GM19438 (cell line): Measurements from ENCODE around the gene FBXO39.
"Not testable (repeated sequence)": the region's sequence is repeated elsewhere in the genome, so short reads cannot be mapped to it uniquely, and the experiment has no call there.

Experiments used
- ATAC-seq: cut with Tn5 transposase; IDR thresholded peaks from one replicate; pipeline ENCODE4 v1.9.1; 2021; ENCODE audit warnings: low read depth; ENCODE audit not compliant: unreplicated experiment

FBXO39 gene

DNA sequence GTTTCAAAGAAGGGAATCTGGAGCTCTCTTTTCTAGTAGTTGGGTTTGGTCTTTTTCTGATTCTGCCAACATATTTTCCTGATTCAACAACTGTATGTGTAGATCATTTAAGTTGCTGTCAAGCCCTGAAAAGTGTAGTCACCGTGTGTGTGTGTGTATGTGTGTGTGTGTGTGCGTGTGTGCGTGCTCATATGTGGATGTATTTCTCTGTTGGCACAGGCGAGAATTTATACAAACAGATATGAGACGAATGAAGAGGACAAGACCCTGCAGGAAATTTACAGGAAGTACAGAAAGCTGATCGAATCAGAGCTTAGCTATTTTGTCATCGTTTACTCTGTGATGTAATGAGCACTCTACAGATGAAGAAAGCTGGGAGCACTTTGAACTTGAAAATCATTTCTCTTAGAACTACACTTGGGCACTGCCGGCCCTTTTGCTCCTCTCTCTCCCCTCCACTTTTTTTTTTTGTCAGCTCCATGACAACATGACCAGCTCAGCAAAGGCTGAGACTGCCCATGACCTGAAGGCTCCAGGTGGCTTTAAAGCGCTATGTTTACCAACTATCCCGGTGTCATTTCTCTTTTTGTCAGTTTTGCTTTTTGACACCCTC is 11.2 kb downstream of the FBXO39 start:
- ATAC-seq, result no peak

DNA sequence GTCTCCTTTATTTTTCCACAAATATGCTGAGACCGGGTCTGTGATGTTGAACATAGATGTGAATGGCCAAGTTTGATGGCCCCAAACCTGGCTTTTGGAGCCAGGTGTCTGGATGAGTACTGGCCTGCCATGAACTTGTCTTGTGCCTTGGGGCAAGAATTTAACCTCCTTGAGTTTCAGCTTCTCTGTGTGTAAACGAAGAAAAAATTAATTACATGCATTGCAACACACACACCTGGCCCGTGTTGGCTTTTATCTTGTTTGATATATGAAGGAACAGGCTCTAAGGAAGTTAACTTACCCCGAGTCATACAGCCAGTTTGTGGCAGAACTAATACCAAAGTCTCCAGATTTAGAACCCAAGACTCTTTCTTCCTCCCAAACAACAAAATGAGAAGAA is 13.1 kb downstream of the FBXO39 start:
- no peak for ATAC-seq

DNA sequence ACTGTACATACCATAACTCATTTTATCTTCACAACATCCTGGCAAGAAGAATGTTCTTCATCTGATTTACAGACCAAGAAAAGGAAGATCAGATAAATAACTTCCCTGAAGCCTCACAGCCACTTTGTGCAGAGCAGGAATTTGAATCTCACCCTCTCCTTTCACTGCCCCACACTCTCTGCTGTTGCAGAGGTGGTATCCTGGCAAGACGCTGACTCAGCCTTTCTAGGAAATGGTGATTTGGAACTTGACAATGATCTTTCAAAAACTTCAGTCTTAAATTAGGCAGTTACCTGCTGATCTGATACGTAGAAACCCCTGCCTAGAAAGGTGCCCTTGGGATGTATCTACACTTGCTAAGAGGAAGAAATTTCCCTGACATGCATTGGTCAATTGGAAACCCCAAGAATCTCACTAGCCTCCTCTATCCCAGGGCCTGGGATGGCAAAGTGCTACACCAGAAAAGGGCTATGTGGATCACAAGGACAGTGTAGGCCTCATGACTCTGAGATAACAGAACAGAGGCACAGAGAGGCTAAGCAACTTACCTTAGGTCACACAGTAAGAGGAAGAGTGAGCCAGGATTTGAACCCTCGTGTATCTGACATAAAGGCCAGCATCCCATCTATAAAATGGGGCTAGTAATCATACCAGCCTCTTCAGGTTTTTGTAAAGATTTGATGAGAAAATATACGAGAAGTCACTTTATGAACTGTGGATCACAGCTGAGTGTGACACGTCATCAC is 17.9 kb downstream of the FBXO39 start:
- no peak for ATAC-seq

DNA sequence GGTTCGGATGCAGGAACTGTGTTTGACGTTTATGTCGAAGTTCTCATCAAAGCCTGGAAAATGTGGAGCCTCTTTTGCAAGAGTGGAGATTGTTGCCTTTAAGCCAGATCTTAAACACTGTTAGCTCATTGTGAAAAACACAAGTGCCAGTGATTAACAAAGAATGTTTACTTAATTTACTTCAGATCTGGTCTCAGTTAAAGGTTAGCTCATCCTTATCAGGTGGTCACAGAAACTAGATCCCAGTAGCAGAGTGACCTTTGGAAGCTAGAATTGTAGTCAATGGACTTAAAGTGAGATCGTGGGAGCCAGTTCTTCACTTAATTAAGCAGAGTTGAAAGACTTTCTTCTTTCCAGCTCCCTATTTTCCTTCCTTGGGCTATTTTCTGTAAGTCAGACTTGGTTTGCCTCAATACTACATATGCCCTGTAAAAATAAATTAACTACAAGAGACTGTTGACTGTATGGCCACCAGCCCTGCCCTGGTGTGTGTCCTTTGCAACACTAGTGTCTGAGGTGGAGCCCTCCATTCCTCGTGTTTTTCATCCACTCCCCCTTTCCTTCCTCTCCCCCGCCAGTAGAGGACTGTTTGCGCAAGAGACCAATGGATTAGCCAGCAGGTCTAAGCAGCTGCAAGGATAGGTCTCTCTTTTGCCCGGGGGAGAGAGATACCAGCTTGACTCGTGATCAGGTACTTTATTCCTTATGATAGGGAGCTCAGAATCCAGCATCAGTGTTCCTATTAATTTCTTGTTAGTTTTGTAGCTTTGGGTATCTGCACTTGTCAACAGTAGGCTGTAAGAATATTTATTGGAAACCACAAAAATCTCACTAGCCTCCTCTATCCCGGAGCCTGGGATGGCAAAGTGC is 20.2 kb downstream of the FBXO39 start:
- ATAC-seq, result no peak

DNA sequence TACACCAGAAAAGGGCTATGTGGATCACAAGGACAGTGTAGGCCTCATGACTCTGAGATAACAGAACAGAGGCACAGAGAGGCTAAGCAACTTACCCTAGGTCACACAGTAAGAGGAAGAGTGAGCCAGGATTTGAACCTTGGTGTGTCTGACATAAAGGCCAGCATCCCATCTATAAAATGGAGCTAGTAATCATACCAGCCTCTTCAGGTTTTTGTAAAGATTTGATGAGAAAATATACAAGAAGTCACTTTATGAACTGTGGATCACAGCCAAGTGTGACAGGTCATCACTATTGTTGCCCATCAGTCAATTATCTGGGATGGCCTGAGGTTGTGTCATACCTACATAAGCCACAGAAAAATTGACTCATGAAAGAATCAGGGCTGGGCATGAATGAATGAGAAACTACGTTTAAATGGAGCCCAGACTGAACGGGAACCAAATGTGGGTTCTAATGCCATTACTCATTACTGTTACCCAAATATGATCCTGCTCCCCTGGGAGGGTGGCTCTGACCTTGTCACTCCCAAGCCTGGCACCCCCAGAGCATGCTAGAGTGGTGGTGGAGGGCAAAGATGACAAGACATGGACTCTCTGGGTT is 21.0 kb downstream of the FBXO39 start:
- ATAC-seq, result no peak

DNA sequence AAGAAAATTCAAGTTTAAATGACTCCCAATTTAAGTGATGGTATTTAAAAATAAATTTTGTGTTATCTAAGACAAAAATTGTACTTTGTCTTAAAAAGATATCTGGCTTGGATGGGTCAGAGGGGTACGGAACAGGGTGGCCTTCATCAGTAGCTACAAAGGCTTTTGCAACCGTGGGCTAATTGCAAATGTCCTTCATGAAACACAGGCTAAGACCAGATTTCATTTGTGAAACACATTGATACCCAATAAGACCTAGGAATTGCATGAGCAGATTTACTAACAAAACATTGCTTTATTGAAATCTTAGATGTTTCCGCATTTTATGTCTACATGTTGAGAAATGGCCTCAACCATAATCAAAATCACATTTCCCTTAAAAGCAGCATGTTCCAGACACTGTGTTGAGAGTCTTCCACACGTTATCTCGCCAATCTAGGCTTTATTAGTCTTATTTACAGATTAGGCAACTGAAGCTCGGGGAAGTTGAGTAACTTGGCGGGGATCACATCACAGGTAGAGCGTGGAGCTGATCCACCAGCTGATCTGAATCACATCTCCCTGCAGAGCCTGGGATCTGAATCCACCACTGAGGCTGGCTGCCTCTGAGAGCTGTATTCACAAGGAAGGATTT is 21.8 kb downstream of the FBXO39 start:
- no peak for ATAC-seq

DNA sequence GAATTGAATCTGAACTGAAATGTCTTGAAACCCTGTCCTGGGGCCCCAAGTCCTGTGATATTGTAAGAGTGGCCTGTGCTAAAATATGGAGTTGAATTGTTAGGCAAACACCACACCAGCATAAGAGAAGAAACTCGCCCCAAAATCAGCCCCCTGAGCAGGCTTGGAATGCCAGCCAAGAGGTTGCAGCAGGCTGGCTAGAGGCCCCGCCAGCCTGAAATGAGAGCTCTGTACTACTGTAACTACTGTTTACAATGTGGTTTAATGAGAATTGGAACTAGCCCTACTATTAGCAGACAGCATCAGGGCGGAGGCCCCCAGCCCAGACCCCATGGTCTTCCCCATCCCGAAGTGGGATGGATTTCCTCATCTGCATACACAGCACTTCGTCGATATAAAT is 23.7 kb downstream of the FBXO39 start:
- no peak for ATAC-seq

DNA sequence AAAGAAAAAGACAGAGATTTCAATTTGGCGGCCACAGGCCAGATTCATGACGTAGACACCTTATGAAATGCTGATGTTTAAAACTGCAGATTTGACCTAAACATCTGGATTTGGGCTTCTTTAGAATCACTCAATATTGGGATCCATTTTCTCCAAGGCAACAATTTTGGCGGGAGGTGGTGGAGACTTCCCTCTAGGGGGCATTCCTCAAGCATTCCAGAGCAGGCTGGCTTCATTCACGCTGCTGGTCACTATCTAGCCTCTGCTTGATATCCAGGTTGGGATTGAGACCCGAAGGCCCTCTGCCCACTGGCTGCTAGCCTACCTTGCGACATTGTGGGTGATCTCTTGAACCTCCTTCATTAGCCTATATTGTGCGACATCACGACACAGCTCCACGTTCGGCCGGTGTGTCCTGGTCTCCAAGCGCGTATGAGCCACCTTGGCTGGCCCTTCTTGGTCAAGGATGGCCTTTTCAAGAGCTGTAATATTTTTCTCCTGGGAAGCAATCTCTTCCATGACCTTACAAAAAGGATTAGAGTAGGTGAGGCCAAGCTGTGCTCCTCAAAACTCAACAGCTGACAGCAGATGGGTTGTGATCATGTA is 24.5 kb downstream of the FBXO39 start:
- no peak for ATAC-seq

DNA sequence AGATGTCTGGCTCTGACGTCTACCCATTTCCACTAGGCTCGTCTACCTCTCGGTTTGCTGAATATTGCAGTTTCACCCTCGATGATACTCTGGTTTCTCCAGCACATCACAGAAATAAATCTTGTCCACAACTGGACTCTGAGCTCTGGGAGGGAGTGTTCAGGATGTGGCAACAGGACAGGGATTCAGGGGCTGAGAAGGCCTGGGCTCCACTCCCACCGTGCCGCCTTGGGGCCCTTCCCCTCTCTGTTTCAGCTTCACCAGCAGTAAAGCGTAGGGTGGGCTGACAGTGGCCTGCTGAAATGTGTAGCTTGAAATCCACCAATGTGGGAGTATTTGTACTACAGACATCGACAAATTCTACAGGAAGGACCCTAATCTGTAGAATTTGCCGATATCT is 35.5 kb downstream of the FBXO39 start:
- no peak for ATAC-seq

DNA sequence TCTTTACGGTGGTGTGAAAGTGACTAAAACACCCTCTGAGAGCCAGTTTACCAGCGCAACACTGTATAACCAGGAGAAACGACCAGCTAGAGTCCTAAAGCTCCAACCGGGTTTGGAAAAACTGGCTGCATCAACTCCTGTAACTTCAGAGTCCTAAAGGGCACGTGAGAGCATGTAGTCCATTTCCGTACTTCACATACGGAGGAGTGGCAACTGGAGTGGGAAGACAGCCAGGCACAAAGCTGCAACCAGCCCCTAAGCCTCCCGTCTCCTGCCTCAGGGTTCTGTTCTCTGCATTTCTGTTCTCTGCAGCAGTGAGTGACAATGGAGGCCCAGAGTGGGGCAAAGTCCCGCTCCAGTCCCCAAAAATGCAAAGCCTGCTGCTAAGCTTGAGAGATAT is 36.3 kb downstream of the FBXO39 start:
- ATAC-seq, result no peak

DNA sequence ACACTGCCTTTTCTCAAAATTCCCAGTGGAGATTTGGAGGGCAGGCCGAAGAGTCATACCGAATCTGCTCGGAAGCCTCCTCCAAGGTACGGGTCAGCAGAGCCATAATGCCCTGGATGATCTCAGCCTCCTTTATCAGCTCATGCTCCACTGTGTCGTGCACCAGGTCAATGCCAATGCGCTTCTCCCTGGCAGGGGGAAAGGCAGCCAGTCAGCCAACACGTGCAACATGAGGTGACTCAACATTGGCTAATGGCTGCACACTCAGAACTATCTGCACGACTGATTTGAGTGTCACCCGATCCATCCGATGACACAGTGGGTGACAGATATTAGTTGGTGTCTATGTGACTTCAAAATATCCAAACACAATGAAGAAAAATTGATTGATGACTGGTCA is 39.8 kb downstream of the FBXO39 start:
- ATAC-seq, result no peak

DNA sequence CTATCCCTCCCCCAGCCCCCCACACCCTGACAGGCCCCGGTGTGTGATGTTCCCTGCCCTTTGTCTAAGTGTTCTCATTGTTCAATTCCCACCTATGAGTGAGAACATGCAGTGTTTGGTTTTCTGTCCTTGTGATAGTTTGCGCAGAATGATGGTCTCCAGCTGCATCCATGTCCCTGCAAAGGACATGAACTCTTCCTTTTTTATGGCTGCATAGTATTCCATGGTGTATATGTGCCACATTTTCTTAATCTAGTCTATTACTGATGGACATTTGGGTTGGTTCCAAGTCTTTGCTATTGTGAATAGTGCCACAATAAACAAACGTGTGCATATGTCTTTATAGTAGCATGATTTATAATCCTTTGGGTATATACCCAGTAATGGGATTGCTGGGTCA is 40.4 kb downstream of the FBXO39 start:
- ATAC-seq, result not testable (repeated sequence)

DNA sequence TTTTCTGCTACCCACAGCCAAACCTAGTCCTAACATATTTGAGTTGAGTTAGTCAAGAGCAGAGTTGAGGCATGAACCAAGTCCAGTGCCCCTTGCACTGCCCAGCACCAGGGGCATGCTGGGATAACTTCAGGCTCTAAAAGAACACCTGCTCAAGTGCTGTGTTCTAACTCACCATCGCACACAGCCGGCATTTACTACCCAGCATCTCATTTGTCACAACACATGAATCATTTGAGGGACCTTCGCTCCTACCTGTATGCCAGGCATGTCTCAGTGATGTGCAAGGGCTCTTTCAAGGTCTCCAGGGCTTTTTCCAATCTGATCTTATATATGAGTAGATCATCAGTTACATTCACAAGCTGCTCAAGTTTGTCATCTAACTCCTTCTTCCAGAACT is 42.9 kb downstream of the FBXO39 start:
- ATAC-seq, result no peak

DNA sequence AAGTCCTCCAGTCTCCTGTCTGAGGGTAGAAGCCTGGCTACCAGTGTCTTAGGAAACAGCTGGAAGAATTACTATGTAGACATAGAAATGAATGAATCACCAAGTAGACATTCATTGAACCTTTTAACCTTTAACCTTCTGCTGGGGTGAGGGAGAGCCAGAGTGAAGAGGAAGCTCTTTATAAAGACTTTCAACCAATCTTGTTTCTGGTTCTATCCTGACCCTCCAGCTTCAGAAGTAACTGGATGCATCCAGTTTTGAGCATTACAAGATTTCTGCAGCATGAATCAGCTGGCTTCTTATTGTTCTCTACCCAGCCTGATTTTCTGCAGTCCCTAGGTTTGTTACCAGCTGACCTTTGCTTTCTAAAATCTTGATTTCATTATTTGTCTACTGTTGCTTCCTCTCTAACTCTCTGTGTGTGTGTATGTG is 47.0 kb downstream of the FBXO39 start:
- ATAC-seq, result no peak

DNA sequence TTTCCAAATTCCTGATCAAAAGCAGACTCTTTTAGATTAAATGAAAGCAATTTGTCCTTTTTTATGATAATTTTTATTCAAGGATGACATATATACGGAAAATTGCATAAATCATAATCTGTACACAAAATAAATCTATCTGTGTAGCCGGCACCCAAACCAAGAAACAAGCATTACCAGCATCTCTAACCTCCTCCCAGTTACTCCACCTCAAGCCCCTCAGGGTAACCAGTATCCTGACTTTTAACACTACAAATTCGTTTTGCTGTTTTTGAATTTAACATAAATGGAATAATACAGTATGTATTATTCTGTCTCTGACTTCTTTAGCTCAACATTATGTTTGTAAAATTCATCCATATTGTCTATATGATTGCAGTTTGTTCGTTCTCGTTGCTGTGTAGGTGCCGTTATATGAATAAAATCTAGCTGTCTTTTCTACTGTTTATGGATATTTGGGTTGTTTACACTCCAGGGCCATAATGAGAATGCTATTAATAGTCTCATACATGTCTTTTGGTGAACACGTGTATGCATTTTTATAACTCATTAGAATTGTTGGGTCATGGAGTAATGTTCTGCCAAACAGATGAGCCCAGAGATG is 54.5 kb downstream of the FBXO39 start:
- ATAC-seq, result no peak

DNA sequence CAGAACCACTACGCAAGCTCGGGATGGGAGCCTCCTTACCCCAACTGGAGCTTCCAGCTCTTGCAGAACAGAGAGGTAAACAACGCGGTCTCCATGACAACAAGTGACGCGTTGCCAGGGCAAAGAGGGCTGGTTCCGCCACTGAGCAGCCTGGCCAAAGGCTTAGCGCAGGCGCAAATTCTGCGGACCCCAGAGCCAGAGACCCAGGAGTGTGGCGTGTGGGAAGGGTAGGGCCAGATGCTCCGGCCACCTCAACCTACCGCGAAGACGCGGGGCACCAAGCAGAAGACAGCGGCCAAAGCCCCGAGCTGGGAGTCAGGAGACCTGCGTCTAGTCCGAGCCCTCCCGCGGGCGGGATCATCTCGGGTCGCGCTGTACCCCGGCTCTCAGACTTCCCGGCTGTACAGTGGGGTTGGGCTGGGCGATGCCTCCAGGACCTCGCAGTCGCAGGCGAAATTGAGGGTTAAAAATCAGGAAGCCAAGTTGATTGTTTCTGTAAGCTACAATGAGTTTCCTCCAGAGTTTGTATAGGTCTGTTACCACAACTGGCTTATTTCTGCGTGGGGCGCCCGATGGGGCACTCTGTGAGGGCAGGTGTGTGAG is 55.7 kb downstream of the FBXO39 start, which contains the start of gene TEKT1:
TSS of gene TEKT1 (minus strand) at position 69 of the 603 bp plus-strand sequence. CDS start 1,353 bp downstream, outside the sequence.
- ATAC-seq, result no peak
